HCT116 (cell line): ENCODE measurements around the gene LMBR1L.

Experiments used
- CTCF ChIP-seq, 3 experiments: fragments of 200-600 bp in 1 of 3; sonication (generic) in 1 of 3; IDR thresholded peaks in 2 of 3; conservative IDR thresholded peaks in 1 of 3; 2 replicates each; pipeline ENCODE4 v1.5.1; 2012 to 2017; ENCODE audit warnings: low read depth in 2 of 3, low read length in 2 of 3, antibody characterized with exemption in 1 of 3, borderline replicate concordance in 1 of 3, control low read depth in 1 of 3, mild to moderate bottlenecking in 1 of 3, mixed read lengths in 1 of 3, mixed run types in 1 of 3, moderate library complexity in 1 of 3; ENCODE audit not compliant: insufficient read depth in 1 of 3
- EZH2phosphoT487 ChIP-seq: fragments of 200-600 bp; IDR thresholded peaks from 2 replicates; pipeline ENCODE4 v1.6.1; 2018; ENCODE audit warnings: antibody characterized with exemption, borderline replicate concordance
- TF ChIP-seq, protein P1 (sequence below): IDR thresholded peaks from 2 replicates; pipeline ENCODE4 v1.6.1; 2012

DNA sequence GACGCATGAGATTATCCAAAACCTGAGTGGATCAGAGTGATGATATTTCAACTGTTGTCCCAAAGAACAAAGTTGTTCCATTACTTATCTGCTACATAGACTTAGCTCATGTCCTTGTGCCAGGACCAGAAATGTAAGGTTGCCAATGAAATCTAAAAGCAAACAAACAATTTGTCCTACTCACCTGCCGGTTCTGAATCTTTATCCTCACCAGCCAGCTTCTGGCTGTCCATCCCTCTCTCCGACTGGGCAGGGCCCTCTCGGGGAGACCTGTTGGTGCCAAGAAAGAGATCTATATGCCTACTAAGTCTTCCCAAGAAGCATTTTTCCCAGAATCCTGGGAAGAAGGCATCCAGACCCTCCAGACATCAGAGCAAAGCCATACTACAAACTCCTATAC is 55.6 kb downstream of the LMBR1L start:
- TF ChIP-seq, protein P1, sequence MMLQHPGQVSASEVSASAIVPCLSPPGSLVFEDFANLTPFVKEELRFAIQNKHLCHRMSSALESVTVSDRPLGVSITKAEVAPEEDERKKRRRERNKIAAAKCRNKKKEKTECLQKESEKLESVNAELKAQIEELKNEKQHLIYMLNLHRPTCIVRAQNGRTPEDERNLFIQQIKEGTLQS = no peak
- TF ChIP-seq CTCF (IDR thresholded peaks at IDR 0.05 in 2 of 3, conservative IDR thresholded peaks at IDR 0.05 in 1 of 3; ENCODE audit: borderline replicate concordance in 1 of 3, insufficient read depth in 1 of 3, low read depth in 2 of 3, low read length in 2 of 3) (no peak), EZH2phosphoT487 (no peak)
